NCI-H2107 treated with DMSO at 0.1 percent for 48 hours (cell line): ENCODE results near the gene TMEM87A.
A peak's percentile ranks its signal among the peaks of the same experiment; 100 is the strongest.
"Not testable (repeated sequence)": the region's sequence is repeated elsewhere in the genome, so short reads cannot be mapped to it uniquely, and the experiment has no call there.

Experiments used
- DNase-seq: peaks from one replicate; lab custom pipeline; 2025; ENCODE audit not compliant: unreplicated experiment; lab: John Stamatoyannopoulos, UW

The TMEM87A gene

DNA sequence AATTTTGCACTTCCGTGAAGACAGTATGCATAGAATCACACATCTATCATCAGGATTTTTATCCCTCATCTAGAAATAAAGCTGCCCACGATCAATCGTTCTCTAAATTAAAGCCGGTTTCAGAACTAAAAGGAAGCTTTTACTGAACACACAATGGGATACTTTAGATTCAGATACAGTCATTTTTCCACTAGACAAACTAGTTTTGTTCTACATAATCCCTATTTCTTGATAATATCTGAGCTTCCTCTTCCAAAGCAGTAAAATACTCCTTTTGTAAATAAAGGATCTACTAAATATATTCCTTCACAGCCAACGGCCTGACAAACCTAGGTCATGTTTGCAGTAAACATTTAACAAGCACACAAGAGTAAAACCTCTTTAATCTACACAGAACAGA, 2.2 kb downstream of the TMEM87A start:
- no peak for DNase-seq

DNA sequence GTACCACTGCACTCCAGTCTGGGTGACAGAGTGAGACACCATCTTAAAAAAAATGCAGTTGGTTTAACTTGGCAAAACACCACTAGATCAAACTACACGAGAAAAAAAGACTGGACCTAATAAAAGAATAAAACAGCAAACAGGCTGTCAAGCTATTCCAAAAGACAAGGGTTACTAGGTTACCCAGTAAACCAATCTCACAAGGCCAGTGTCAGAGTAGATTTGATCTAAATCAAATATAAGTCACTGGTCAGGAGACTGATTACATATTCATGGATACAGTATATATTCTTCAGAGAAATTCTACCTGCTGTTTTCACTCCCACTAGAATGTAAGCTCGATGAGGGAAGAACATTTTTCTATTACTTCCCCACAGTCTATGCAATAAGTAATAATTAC, 2.7 kb downstream of the TMEM87A start:
- no peak for DNase-seq

DNA sequence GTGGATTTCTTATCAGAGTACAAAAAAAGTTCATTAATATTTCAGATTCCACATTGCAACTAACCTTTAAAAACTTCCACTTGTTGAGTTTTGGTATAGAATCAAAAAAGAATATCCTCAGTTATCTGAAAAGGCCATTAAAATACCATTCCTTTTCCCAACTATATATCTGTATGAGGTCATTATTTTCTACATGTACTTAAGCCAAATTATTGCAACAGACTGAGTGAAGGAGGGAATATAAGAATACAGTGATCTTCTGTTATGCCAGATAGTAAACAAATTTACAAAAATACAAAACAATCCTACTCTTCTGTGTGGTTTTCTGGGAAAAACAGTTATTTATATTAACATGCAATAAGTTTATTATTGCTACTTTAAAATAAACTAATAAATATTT, 5.9 kb downstream of the TMEM87A start:
- no peak for DNase-seq

DNA sequence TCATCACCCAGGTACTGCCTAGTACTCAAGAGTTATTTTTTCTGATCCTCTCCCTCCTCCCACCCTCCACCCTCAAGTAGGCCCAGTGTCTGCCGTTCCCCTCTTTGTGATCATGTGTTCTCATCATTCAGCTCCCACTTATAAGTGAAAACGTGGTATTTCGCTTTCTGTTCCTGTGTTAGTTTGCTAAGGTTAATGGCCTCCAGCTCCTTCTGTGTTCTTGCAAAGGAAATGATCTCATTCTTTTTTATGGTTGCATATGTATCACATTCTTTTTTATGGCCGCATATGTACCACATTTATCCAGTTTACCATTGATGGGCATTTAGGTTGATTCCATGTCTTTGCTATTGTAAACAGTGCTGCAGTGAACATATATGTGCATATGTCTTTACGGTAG, 8.4 kb downstream of the TMEM87A start:
- no peak for DNase-seq

DNA sequence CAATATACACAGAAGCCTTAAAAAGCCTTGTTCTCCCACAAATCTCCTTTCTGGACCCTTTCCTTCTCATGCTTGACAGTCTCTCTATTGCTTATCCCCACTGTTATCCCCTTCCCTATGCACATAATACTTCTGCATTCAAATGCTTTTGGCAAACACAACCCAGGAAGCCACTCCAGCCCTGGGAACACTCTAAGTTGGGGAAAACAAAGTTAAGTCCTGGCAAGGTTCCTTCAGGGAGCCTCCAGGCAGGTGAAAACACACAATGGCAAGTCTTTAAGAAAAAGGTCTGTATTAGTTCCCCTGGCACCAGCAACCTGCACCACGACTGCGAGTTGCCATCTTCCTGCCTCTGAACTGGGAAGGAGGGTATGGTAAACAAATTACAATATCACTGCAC, 19.9 kb downstream of the TMEM87A start:
- DNase-seq = no peak

DNA sequence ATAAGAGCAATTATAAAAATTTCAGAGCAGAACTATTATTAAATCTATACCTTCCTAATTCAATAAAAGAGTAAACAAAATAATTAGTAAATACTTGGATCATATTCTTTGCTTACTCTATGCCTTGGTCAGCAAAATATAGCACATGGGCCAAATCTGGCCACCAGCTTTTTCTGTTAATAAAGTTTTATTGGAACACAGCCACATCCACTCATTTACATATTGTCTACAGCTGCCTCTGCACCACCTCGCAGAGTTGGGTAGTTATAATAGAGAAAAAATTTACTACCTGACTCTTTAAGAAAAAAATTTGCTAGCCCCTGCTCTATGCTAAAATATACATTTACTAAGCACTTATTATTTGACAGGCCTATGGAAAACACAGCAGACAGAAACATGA, 32.4 kb downstream of the TMEM87A start:
- DNase-seq = no peak

DNA sequence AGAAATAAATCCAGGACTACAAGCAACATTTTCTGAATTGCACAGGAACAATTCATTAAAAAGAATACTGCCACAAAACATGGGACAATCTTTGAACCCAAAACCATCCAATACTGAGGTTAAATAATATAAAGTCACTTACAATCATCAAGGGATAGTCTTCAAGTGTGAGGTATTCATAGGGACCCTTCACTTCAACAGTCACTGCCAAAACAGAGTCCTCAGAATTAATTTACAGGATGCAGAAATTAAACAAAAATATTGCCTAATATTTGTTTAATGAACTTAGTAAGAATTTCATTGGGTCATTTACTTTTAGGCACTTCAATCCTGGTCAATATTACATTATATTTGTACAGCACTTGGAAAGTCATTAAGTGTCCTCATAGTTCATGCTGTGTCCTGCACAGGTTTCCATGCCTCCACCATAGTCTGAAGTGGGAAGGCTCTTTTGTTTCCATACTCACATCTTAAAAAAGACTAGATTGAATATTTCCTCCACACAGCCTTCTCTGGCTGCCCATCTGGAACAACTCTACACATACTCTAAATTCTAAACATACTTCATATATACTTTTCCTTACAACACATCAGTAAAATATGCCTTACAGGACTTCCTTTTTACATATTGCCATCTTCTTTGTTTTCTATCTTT, 33.6 kb downstream of the TMEM87A start:
- DNase-seq = no peak

DNA sequence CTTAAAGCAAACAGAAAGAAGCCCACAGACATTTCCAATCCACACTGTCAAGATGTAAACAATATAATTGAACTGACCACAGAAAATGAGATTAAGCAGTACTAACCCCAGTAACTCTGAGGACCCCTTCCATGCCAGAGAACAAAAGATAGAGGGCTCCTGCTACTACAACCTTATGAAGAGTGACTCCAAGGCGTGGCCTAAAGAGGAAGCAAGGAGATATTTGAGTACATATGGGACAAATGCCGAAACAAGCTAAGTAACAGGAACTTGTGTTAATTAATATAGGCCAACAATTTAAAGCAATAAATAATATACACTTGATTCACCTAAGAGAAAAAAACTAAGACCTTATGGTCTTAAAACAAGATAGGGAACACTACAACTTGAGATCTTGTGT, 40.1 kb downstream of the TMEM87A start:
- DNase-seq = no peak

DNA sequence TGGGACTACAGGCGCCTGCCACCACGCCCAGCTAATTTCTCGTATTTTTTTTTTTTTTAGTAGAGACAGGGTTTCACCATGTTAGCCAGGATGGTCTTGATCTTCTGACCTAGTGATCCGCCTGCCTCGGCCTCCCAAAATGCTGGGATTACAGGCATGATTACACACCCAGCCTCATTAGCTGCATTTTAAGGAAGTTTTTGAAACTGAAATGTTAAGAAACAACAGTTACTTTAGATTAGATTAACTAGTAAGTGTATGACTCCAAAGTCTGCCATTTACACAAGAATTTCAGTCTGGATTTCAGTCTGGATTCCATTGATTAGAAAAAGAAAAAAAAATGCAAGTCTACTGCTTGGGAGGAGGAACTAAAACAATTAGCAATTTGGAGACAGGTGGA, 40.6 kb downstream of the TMEM87A start:
- DNase-seq = no peak

DNA sequence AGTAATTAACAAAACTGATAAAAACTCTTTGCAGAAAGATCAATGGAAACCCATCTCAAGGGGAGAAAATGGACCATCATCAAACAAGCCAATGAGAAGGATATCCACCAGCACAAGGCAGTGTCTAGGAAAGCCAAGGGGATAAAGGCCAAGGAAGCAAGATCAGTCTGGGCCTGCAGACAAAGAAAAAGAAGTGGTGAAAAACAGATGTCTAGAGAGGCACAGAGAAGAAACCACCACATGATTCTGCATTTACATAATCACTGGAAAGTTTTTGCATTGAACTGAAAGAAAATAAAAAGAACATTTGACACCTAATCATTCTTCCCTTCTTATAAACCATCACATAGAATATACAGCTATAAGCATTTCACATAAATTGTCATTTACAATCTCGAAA, 42.1 kb downstream of the TMEM87A start:
- no peak for DNase-seq

DNA sequence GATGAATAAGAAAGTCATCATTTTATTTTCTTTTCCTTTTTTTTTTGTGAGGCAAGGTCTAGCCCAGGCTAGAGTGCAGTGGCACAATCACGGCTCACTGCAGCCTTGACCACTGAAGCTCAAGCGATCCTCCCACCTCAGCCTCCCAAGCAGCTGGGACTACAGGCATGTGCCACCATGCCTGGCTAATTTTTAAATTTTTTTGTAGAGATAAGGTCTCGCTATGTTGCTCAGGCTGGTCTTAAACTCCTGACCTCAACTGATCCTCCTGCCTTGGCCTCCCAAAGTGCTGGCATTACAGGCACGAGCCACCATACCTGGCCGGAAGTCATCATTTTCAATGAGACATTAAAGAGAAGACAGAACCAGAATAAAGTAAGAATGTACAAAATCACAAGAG, 44.3 kb downstream of the TMEM87A start:
- DNase-seq = not testable (repeated sequence)

DNA sequence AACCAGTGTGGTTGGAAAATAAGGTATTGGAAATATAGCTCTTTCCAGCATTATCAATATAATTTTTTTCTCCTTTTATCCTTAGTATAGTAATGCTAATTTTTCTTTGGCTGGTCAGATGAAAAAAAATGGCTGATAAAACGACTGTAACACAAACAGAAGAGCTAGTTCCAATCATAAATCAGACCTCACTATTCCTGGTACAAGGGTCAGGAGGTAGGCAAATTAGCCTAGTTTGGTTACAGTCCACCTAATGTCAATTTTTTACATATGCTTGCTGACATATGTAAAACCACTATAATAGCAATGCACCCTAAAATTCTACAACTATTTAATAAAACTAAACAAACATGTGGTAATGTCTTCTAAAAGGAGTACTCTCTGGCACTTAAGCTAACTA, 45.2 kb downstream of the TMEM87A start:
- no peak for DNase-seq

DNA sequence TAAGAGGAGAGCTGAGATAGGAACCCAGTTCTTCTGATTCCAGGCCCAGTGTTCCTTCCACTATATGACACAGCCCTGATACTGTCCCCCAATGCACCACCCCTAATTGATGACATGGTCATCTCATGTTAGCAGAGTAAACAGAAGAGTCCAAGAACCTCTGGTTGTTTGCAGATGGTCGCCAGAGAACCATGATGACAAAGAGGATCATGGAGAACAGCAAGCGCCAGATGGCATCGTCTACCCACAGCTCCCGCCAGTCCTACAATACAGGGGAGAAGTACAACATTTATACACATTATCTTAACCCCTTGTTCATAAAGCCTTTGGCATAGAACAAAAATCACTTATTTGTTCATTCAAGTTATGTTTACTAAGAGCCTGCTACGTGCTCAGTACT, 46.6 kb downstream of the TMEM87A start:
- no peak for DNase-seq

DNA sequence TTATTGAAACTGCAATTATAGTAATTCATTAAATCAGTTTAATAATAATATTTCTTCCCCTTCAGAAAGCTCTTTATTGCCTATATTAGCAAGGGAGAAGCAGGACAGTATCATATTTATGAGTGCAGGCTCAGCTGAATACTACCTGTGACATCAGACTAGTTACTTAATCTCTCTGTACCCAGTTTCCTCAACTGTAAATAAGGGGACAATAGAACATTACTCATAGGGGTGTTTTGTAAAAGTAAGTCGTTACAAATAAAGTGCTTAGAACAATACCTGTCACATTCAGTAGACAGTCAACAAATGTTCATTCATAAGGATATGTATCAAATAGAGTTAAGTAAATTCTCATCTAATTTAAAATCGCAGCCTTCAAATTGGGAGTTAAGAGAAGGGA, 53.0 kb downstream of the TMEM87A start:
- no peak for DNase-seq

DNA sequence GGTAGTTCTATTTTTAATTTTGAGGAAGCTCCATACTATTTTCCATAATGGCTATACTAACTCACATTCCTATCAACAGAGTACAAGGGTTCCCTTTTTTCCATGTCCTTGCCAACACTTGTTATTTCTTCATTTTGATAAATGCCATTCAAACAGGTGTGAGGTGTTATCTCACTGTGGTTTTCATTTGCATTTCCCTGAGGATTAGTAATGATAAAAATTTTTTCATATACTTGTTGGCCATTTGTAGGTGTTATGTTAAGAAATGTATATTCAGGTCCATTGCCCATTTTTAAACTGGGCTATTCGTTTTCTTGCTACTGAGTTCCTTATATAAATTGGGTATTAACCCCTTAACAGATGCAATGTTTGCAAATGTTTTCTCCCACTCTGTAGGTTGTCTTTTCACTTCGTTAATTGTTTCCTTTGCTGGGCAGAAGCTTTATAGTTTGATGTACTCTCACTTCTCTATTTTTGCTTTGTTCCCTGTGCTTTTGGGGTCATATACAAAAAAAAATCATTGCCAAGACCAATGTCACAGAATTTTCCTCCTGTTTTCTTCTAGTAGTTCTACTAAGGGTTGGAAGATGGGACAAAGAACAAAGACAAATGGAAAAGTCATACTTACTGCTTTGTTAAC, 54.2 kb downstream of the TMEM87A start:
- DNase-seq = no peak

DNA sequence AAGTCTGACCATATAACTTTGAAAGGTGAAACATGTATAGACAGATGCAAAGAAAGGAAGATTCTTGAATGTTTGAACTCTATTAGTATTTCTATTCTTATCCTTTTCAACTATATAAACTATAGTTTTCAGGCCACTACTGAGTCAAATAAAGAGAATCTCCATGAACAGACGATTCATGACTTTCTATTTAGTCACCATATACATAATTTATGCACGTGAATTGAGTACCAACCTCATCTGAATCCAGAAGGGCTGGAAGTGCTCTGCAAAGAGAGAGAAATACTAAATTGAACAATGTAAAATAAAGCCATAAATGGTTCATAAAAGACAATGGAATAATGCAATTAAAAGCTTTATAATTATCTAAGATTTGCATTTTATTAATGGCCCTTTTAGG, 55.7 kb downstream of the TMEM87A start:
- no peak for DNase-seq

DNA sequence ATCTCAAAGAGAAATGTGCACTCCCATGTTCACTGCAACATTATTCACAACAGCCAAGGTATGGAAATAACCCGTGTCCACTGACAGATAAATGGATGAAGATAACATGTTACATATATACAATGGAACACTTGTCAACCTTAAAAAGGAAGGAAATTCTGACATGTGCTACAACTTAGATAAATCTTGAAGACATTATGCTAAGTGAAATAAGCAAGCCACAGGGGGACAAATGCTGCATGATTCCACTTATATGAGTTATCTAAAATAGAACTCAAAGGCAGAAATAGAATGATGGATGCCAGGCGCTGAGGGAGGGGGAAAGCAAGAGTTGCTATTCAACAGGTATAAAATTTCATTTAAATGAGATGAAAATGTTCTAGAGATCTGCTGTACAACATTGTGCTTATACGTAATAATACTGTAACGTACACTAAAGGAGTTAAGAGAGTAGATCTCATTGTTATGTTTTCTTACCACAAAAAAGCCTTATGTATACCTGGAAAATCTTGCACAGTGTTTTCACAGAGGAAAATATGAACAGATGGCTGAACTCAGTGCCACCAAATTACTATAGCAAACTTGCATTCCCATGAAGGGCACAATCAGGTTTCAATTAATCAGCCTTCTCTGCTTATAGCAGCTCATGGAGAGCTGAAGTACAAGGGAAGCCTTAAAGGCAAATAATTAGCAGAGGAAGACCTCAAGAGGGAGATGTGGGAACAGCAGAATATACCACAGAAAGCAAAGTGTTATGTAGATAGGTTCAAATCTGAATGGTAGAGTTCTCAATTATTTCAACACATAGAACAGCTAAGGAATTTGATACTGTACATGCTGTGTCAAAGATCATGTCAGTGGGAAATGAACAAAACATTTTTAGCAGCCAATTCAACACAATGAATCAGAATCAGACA, 57.1 kb downstream of the TMEM87A start:
- DNase-seq = no peak

DNA sequence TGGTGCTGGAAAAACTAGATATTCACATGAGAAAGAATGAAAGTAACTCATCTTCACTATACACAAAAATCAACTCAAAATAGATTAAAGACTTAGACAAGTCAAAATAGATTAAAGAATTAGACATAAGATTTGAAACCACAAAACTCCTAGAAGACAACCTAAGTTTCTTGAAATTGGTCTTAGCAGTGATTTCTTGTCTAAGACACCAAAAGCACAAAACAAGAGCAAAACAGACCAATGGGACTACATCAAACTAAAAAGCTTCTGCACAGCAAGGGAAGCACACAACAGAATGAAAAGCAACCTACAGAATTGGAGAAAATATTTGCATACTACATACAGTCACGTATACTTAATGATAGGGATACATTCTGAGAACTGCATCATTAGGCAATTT, 58.6 kb downstream of the TMEM87A start:
- DNase-seq = no peak

DNA sequence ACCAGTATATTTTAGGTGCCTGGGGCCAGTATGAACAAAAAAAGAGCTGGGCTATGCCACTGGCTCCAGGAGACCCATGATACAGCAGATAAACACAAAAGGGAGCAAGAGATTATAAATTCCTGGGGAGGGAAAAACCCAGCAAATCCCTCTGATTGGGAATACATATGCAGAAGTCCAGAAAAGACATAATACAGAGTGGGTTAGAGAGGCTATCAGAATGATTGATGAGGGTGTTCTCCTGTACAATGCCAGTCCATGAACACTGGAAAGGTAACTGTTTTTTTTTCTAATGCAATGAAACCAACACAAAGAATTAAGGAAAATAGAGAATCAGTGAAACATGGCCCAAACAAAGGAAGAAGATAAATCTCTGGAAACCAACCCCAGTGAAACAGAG, 59.7 kb downstream of the TMEM87A start:
- no peak for DNase-seq

DNA sequence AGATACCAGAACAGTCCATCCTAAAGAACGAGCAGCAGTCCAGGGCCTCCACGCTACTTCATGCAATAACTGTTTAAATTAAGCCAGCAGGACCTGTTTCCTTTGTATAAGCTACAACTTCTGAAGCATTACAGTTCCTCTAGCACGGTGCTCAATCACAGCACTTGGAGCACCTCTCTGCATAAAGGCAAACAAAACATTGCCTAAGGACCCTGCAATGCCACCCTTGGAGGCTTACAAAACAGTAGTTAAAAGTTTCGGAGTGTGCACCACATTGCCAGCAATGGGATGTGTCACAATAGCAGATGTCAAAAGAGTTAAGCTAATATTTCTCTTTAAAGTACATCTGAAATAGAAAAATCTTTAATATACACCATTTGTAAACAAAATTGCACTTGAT, 62.5 kb downstream of the TMEM87A start:
- no peak for DNase-seq

DNA sequence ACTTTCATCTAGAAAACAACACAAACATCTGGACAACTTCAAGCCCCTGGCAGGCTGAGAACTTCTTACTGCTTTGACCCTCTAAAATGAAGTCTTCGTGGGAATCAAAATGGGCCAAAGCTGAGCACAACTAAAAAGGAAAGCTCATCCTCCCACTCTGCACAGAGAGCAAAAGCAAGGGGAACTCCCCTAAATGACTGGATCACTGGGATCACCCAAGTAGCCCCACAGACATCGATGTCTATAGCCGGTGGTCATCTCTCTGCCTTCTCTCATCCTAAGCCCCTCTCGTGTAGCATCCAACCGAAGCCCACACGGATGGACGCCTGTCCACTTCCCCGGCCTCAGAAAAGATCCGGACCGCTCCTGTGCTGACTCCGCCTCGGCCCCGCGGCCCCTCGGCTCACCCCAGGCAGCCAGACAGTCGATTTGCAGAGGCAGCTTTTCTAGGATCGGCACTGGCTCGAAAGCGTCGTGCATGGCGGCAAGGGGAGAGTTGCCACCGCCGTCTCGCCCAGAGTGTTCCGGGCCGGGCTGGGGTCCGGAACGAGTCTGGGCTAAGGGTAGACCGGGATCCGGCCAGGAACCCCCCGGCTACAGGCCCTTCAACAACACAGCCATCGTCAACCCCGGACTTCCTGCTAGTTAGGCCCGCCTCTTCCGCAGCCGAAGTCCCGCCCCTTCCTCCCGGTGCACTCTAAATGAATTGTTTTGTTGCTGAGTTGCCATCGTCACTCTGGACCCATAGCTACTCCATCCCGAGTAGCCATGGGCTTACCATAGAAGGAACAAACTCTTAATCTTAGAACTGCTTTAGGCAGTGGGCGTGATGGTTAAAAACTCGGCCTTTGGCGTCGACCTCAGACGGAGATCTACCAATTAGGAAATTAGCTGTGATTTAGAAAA, 65.3 kb downstream of the TMEM87A start, which contains the start of gene VPS39:
Gene VPS39, minus strand, starts transcription at position 631 of the 906 bp plus-strand sequence. Its CDS starts 151 bp downstream, at position 480.
- DNase-seq = peak; percentile 55
